ENCODE data around the gene ANGPT4. TPM values are rescaled to one million over a fixed set of nuclear protein-coding genes. Genes with fewer than 3 reads are reported as not detected.

The ANGPT4 gene
- total RNA-seq, 1 donor from 2014 or later = 0.06 TPM

GRCh38 chr20:831251-831650, 84.9 kb downstream of the ANGPT4 start:
- H4K20me1 ChIP-seq (ENCODE audit: low read depth) = no peaks in the 10 kb centered on the region
- no peak overlapping the region for H3K9ac ChIP-seq
- H3K79me2 ChIP-seq (ENCODE audit: low read depth) = no peaks in the 10 kb centered on the region
- H3K27ac ChIP-seq = no peak overlapping the region
- H2AFZ ChIP-seq (replicated peaks) = no peak overlapping the region
- peaks cover 11% of the 10 kb centered on the region for H3K27me3 ChIP-seq
- H3K9me3 ChIP-seq (ENCODE audit: low read depth) = no peaks in the 10 kb centered on the region
- H3K27me3 Mint-ChIP-seq (ENCODE audit: insufficient read depth, low read depth) = peaks cover 13% of the 10 kb centered on the region
- H3K9me3 Mint-ChIP-seq = no peaks in the 10 kb centered on the region
- no peak for TF ChIP-seq EZH2phosphoT487 (IDR thresholded peaks at IDR 0.05)
- no peak for TF ChIP-seq EZH2 (IDR thresholded peaks at IDR 0.05)
- TF ChIP-seq, protein P1, sequence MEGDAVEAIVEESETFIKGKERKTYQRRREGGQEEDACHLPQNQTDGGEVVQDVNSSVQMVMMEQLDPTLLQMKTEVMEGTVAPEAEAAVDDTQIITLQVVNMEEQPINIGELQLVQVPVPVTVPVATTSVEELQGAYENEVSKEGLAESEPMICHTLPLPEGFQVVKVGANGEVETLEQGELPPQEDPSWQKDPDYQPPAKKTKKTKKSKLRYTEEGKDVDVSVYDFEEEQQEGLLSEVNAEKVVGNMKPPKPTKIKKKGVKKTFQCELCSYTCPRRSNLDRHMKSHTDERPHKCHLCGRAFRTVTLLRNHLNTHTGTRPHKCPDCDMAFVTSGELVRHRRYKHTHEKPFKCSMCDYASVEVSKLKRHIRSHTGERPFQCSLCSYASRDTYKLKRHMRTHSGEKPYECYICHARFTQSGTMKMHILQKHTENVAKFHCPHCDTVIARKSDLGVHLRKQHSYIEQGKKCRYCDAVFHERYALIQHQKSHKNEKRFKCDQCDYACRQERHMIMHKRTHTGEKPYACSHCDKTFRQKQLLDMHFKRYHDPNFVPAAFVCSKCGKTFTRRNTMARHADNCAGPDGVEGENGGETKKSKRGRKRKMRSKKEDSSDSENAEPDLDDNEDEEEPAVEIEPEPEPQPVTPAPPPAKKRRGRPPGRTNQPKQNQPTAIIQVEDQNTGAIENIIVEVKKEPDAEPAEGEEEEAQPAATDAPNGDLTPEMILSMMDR (IDR thresholded peaks at IDR 0.05) = no peak
- peaks cover 6% of the 10 kb centered on the region for H3F3A ChIP-seq (ENCODE audit: low read depth)
- peaks cover 9% of the 10 kb centered on the region for H3K4me1 ChIP-seq
- no peak overlapping the region for H3K4me2 ChIP-seq
- no peaks in the 10 kb centered on the region for H3K36me3 Mint-ChIP-seq
- peaks cover 19% of the 10 kb centered on the region for H3K4me1 Mint-ChIP-seq
- no peak overlapping the region for H3K4me3 ChIP-seq
- H3K27ac Mint-ChIP-seq = no peak overlapping the region
- H3K36me3 ChIP-seq = no peaks in the 10 kb centered on the region
- H3K4me3 Mint-ChIP-seq = no peak overlapping the region
- DNase-seq (ENCODE audit: low spot score) = no peak

DNA sequence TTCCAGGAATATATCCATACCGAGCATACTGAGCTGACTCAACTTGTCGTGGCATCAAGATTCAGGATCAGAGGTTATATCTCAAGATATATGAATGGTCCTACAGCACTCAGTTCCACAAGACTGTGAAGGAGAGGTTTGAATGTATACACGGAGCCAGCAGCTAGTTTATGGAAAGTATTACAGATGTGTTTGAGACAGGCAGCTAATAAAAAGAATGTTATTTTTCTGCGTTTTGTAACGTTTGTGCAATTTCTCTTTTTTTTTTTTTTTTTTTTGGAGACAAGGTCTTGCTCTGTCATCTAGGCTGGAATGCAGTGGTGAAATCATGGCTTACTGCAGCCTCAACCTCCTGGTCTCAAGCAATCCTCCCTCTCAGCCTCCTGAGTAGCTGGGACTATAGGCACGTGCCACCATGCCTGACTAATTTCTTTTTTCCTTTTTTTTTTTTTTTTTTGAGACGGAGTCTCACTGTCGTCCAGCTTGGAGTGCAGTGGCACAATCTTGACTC, 86.1 kb downstream of the ANGPT4 start:
- peaks cover 11% of the 10 kb centered on the region for H3K27me3 Mint-ChIP-seq (ENCODE audit: insufficient read depth, low read depth)
- Histone ChIP-seq H3F3A (ENCODE audit: low read depth) (peaks cover 6% of the 10 kb centered on the region), H3K27ac (no peak overlapping the region), H4K20me1 (ENCODE audit: low read depth) (no peaks in the 10 kb centered on the region), H3K4me1 (peaks cover 9% of the 10 kb centered on the region), H3K36me3 (no peaks in the 10 kb centered on the region), H2AFZ (replicated peaks) (no peak overlapping the region), H3K27me3 (peaks cover 10% of the 10 kb centered on the region), H3K79me2 (ENCODE audit: low read depth) (no peaks in the 10 kb centered on the region), H3K9me3 (ENCODE audit: low read depth) (no peaks in the 10 kb centered on the region), H3K4me3 (no peak overlapping the region), H3K4me2 (no peak overlapping the region), H3K9ac (no peak overlapping the region)
- H3K27ac Mint-ChIP-seq = no peak overlapping the region
- no peaks in the 10 kb centered on the region for H3K9me3 Mint-ChIP-seq
- DNase-seq (ENCODE audit: low spot score) = no peak
- H3K4me1 Mint-ChIP-seq = peaks cover 13% of the 10 kb centered on the region
- no peaks in the 10 kb centered on the region for H3K36me3 Mint-ChIP-seq
- TF ChIP-seq, protein P1 (IDR thresholded peaks at IDR 0.05) = no peak
- no peak for TF ChIP-seq EZH2phosphoT487 (IDR thresholded peaks at IDR 0.05)
- TF ChIP-seq EZH2 (IDR thresholded peaks at IDR 0.05) = no peak
- no peak overlapping the region for H3K4me3 Mint-ChIP-seq

GRCh38 chr20:829551-829950, 86.6 kb downstream of the ANGPT4 start:
- Histone ChIP-seq H2AFZ (replicated peaks) (no peak overlapping the region), H3K27me3 (peaks cover 5% of the 10 kb centered on the region), H3K36me3 (no peaks in the 10 kb centered on the region), H3F3A (ENCODE audit: low read depth) (peaks cover 3% of the 10 kb centered on the region), H3K4me3 (no peak overlapping the region), H3K9ac (no peak overlapping the region), H3K4me1 (peaks cover 6% of the 10 kb centered on the region), H3K9me3 (ENCODE audit: low read depth) (no peaks in the 10 kb centered on the region), H3K4me2 (no peak overlapping the region), H3K27ac (no peak overlapping the region), H3K79me2 (ENCODE audit: low read depth) (no peaks in the 10 kb centered on the region), H4K20me1 (ENCODE audit: low read depth) (no peaks in the 10 kb centered on the region)
- DNase-seq (ENCODE audit: low spot score) = no peak
- Mint-ChIP-seq H3K9me3 (no peaks in the 10 kb centered on the region), H3K4me1 (peaks cover 9% of the 10 kb centered on the region), H3K4me3 (no peak overlapping the region), H3K27ac (no peak overlapping the region), H3K27me3 (ENCODE audit: insufficient read depth, low read depth) (peaks cover 7% of the 10 kb centered on the region), H3K36me3 (no peaks in the 10 kb centered on the region)
- TF ChIP-seq EZH2phosphoT487 (IDR thresholded peaks at IDR 0.05) (no peak), EZH2 (IDR thresholded peaks at IDR 0.05) (no peak)
- TF ChIP-seq, protein P1 (IDR thresholded peaks at IDR 0.05) = no peak

Data from neural progenitor cell (in vitro differentiated cells).